GM19238 (cell line): ENCODE measurements around the gene RNF5.
A peak's percentile ranks its signal among the peaks of the same experiment; 100 is the strongest.
"Not testable (repeated sequence)": the region's sequence is repeated elsewhere in the genome, so short reads cannot be mapped to it uniquely, and the experiment has no call there.

ENCODE experiments used
- DNase-seq: peaks from one replicate; pipeline ENCODE4 v3.0.0; 2011; ENCODE audit warnings: low spot score; ENCODE audit not compliant: insufficient read length

Gene RNF5

DNA sequence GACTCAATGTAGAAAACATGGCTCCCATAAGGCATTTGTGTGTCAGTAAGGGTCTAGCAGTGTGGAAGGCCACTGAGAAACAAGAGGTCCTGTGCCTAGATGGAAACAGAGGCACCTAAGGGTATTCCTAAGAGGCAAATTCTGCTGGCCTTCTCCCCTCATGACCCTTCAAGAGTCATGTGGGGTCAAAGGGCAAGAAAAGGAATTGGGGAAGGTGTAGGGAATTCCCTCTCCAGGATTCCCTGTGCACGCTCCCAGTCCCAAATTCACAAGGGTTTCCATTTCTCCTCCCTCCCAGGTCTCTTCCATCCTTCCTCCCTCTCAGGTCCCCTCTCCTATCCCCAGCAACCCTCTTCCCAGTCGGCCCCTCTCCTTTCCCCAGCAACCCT is 2.9 kb upstream of the RNF5 start:
- no peak for DNase-seq

GRCh38 chr6:32175711-32176475 is 2.3 kb upstream of the RNF5 start, which contains the start of gene AGPAT1:
AGPAT1 (minus strand) TSS chr6:32176084; CDS start chr6:32171496, 4,588 bp downstream.
- DNase-seq: peak; percentile 99

DNA sequence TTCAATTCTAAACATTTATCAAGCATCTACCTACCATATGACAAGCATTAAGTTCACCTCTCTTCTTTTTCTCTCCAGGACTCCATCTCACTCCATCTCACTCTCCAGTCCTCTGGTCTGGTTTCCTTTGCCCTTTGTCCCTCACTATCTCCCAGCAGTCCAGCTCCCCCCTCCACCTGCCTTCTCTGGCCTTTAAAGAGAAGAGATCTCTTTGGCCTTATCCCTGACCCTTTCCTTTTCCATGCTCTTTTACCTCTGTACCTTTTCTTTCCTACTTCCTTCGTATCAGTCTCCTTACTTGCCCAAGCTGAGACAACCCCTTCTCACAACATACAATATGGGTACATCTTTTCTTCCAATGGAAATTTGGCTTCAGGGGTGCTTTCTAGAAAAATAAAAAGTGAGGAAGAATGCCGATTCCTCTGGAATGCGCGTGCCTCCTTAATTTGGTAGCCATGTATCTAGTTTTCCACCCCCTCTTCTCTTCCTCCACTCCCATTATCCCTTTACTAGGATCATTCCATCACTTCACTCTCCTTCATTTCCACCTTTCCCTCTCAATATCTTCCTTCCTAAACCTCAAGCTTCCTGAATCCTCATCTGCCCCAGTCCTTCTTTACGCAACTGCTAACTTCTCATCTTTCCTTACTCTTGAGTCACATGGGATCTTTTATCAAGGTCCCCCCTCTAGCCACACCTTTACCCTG is 1.6 kb upstream of the RNF5 start:
- no peak for DNase-seq

GRCh38 chr6:32177183-32177787 is 920 bp upstream of the RNF5 start:
- DNase-seq: no peak

- no peak for DNase-seq
These were observed 589 bp downstream of the RNF5 start for GRCh38 chr6:32178547-32179440.

DNA sequence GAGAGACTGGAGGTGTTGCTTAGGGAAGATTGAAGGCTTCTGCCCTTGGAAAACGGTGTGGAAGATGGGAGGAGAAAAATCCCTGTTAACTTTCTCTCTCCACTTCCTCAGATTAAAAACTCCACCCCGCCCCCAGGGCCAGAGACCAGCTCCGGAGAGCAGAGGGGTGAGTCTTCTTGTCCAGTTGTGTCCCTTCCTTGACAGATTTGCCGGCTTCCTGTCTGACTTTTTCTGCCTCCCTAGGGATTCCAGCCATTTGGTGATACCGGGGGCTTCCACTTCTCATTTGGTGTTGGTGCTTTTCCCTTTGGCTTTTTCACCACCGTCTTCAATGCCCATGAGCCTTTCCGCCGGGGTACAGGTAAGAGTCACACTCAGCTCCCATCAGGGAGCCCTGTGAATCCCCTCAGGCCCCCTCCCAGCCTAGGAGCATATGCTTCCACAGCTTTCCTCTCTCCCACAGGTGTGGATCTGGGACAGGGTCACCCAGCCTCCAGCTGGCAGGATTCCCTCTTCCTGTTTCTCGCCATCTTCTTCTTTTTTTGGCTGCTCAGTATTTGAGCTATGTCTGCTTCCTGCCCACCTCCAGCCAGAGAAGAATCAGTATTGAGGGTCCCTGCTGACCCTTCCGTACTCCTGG is 1.7 kb downstream of the RNF5 start:
- no peak for DNase-seq

DNA sequence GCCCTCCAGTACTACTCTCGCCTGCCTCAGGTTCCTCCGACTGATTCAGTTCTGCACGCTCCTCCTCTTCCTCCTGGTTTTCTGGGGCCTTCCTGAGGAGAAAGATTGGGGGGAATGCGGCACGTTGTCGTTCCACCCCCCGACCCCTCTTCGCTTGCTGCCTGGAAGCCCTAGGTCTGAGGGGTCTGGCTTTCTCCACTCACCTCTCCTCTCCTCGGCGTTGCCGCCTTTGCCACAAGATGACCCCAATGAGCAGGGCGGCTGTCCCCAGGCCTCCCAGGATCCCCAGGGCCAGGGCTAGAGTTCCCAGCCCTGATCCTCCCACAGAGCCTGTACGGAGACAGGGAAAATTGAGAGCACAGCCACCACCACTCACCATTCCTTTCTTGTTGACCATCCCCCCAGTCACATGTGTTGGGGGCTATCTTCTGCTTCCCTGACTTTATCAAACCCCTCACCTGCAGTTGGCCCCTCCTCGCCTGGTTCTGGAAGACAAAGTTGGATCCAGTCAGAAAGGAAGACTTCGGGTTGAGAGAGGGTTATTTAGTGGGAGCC is 3.0 kb downstream of the RNF5 start:
- no peak for DNase-seq

DNA sequence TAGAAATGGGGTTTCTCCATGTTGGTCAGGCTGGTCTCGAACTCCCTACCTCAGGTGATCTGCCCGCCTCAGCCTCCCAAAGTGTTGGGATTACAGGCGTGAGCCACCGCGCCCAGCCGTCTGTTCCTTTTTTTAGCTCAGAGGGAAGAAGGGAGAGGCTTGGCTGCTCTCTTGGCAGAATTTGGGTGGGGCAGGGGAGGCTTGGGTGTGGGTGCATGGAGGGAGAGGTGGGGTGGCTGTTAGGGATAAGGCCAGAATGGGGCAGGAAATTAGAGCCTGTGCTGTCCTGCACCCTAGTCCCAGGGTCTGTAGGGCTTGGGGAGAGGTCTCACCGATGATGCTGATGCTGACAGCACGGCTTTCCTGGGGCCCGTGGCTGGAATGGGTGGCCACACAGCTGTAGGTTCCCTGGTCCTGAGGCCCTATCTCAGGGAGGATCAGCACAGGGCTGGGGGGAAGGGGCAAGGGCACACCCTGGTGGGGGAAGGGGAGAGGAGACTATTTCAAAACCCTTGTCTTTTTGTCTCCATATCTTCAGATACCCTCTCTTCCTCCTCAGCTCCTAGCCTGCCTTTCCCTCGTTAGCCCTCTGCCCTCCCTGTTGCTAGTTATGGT is 3.8 kb downstream of the RNF5 start:
- DNase-seq: no peak

DNA sequence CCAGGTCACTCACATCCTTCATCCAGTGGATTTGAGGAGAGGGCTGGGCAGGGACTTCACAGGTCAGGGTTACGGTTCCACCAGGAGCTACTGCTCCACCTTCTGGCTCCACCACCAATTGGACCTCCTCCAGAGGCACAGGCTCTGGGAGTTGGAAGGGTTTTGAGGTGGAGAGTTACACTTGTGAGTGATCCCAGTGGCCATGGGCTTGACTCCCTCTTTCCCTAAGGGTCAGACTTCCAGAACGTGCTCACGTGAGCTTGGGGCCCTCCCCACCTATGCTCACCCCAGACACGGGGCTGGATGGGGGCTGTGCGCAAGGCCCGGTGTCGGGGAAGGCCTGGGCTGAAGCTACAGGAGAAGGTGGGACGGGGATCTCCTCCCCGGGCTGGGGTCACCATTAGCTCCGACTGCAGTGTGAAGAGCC is 4.4 kb downstream of the RNF5 start:
- DNase-seq: no peak

DNA sequence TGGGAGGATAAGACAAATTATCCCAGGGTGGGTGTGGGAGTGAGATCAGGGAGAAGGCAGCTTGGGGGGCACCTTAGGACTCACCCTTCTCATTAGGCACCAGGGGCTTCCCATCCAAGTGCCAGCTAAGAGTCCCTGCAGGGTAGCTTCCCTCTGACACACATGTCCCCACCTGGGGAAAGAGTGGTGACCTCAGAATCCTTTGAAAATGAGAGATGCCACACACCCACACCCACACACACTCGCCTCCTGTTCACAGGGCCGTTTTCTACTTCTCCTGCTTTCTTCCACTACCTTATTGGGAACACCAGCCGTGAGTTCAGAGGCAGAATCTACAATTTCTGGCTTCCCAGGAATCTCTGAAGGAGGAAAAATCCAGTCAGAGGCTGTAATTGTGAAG is 4.8 kb downstream of the RNF5 start:
- no peak for DNase-seq

GRCh38 chr6:32183483-32184083 is 5.4 kb downstream of the RNF5 start:
- no peak for DNase-seq

DNA sequence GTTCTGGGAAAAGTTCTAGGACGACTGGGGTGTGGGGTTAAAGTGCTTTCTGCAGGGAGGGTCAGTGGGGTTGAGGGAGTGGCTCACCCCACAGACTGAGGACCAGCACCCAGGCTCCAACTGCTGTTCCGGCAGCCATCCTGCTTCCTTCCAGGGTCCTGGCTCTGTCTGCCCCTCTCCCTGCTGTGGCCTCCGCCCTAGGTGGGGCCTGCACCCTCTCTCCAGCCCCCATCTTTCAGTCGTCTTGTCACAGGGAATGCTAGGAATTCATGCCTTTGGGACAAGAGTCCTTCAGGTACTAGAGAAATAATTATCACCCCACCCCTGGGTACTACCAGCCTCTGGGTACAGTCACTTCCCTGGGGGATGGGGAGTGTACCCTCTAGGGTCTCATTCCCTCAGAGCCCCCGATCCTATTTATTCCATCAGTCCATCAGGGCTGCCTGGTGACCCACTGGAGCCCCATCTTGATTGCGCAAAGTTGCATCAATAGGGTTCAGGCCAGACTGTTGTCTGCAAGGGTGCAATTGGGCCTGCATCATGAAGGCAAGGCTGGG is 6.0 kb downstream of the RNF5 start, which contains the start of gene AGER:
TSS of gene AGER (minus strand) at position 170 of the 557 bp plus-strand sequence. CDS start at position 139, 31 bp downstream.
- no peak for DNase-seq

- not testable (repeated sequence) for DNase-seq
These were observed 7.5 kb downstream of the RNF5 start for GRCh38 chr6:32185681-32186131.

DNA sequence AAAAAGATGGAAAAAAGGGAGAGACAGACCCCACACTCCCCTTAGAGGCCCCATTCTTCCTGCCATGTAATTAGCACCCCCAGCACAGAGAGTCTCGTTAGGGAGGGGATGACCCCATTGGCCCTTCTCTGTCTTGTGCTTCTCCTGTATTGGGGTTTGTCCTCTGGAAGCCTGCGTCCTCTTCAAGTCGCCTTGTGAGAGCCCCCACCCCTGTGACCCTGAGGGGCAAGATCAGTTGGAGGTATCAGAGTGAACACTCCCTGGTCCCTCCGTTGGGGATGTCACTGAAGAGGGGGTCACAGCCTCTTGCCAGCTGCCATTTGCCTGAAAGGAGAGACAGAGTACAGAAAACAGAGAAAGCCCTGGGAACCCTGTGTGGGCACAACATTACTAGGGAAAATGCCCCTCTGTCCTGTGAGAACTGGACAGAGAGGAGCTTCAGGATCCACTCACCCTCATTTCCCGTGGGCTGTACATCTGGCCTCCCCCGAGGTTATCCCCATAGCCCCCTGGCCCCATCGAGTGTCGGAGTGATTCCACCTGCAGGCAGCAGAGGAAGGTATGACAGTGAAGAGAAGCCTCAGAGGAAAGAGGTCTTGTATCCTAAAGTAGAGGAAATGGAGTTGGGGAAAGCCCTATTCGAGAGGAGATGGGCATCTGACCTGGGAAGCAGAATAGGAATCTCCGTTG is 8.1 kb downstream of the RNF5 start:
- not testable (repeated sequence) for DNase-seq

GRCh38 chr6:32187009-32187709 is 9.0 kb downstream of the RNF5 start:
- no peak for DNase-seq

GRCh38 chr6:32187725-32188380 is 9.6 kb downstream of the RNF5 start:
- not testable (repeated sequence) for DNase-seq

DNA sequence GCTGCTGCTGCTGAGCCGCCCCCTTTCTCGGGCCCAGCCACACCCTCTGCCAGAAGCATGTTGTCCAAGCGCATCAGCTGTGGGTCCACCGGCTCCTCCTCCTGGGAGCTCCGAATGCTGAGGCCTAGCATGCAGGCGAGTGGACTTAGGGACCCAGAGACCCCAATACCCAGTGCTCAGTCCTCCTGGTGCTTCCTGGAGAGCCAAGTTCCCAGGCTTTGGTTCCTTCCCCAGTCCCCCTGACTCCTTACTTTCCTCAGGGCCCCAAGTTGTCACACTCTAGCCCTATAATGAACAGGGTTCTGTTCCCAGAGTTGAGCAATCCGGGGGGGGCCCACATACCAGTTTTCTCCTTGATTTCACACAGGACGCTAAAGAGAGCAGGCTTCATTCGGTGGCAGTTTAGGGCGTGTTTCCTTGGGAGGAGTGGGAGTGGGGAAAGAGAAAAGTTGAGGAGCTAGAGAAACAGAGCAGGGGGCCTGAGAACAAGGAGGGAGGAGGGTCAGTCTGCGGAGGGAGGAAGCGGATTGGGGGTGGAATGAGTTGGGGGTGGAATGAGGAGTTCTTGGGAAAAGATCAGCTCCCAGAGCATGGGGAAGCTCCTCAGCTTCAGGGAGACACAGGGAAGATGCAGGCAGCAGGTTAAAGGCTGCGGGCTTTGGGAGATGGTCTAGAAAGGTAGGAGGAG is 10.3 kb downstream of the RNF5 start:
- DNase-seq: no peak
